ENCODE measurements around the gene GALNTL6.

Gene GALNTL6

DNA sequence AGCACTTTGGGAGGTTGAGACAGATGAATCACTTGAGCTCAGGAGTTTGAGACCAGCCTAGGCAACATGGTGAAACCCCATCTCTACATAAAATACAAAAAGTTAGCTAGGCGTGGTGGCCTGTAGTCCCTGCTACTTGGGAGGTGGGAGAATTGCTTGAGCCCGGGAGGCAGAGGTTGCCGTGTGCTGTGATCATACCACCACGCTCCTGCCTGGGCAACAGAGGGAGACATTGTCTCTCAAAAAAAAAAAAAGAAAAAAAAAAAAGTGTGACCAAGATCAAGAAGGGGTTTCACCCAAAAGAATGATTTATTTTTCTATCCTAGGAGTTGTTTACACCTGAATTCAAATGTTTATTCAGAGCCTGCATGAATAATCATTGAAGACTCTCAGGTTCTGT lies 783.0 kb downstream of the GALNTL6 start:
- no peak for DNase-seq

DNA sequence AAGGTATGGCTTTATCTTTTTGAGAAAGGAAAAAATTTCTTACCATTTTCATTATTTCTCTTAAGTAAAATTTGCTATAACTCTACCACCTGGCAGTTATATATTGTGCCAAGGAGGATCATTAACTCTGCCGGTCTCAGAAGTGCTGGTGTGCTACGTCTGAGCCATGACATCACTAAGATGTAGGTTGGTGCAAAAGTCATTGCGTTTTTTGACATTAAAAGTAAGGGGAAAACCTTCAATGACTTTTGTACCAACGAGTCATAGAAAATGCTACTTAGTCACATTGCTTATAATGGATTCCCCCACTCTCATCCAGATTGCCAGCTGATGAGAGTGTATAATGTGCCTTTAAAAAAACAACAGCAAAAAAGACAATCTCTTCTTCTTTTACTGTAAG lies 786.4 kb downstream of the GALNTL6 start:
- no peak for DNase-seq

DNA sequence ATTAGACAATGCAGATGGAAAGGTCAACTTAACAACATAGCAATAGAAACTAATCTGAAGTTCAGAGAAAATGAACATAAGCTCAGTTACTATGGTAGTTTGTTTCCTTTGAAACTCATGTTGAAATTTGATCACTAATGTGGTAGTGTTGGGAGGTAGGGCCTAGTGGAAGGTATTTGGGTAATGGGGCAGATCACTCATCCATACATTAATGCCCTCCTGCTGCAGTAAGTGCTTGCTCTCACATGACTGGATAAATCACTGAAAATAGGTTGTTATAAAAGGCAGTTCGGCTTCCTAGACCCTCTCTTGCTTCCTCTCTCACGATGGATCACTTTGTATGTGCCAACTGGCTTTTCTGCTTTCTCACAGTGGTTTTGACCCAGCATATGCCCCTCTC lies 788.0 kb downstream of the GALNTL6 start:
- no peak for DNase-seq

DNA sequence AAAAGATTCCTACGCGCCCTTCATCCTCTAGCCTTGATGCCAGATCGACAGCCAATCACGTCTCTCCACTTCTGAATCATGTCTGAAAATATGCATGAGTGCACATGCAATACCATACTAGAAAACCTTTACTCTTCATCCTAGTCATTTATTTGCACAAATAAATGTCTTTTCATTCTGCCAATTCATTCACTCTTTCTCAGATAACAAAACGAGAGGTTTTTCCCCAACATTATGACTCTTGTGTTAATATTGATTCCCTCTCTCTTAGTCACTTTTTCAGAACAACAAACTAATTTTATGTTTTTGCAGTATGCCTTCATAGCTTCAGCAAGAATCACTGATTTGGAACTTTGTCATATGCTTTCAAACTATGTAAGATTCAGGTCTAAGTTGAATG lies 806.0 kb downstream of the GALNTL6 start:
- no peak for DNase-seq

DNA sequence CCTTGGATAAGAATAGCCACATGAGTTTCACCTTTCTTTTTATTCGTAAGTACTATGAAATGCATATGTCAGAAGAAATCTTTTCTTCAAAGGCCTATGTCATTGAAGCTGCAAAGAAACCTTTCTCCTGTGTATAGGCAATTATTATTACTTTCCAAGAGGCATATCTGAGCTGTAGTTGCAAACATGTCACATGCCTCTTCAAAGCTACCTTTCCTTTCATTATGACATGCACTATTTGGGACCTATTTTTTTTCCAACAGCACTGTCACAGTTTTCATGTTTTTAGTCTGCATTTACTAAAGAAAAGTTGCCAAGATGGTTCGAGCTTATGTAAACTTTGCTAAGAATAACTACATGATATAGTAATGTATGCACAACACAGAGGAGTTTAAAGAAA lies 806.6 kb downstream of the GALNTL6 start:
- DNase-seq, result no peak

DNA sequence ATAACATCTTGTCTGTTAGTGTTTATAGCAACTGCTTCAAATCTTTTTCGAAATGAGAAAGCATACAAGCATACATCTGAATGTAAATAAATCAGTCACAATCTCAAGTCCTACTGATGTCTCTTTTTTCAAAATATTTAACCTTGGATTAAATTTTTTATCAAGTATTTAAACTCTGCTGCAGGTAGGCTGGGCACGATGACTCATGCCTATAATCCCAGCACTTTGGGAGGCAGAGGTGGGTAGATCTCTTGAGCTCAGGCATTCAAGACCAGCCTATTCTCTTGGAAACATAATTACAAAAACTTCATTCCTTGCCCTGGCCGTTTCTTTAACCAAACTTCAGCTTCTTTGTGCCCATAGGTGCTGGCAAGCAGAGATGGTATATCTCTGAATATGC lies 815.1 kb downstream of the GALNTL6 start:
- DNase-seq, result no peak

DNA sequence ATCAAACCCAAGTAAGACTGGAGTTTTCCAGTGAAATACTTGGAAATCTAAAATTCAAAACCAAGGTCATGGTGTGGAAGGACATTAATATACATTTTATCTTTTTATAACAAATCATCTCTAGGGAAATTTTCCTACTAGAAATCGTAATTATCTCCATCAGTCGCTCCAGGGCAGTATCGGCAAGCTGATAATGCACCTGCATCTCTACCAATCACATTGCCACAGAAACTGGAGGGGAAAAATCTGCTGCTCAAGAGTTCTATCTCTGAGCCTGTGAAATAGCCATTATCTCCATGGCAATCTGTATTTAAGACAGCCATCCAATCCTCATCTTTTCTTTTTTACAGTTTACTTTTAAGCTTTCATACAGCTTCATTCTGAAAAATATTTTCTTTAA lies 817.1 kb downstream of the GALNTL6 start:
- DNase-seq, result no peak

DNA sequence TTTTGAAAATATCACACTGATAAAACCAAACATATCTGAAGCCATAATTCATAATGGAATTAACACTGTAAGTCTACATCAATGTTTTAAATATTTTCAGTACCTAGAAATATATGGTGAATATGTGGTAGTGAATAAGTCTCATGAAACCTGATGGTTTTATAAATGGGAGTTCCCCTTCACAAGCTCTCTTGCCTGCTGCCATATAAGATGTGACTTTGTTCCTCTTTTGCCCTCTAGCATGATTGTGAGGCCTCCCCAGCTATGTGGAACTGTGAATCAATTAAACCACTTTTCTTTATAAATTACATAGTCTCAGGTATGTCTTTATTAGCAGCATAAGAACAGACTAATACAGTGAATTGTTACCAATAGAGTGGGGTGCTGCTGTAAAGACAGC lies 818.6 kb downstream of the GALNTL6 start:
- DNase-seq, result no peak

DNA sequence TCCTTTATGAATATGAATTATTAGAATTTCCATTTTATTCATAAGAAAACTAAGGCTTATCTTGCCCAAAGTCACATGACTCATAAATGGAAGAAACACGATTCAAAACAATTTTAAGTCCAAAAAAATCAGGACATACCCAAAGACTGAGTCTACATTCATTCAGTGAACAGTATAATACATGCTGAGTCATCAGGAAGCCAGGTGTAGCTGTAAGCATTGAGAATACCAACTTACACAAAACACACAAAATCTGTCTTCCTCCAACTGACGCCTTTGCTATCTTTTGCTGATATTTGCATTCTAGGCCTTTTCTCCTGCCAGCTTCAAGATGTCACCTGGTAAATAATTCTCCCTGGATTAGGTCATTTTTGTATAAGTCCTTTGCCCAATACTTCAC lies 835.3 kb downstream of the GALNTL6 start:
- DNase-seq, result peak; percentile 39

DNA sequence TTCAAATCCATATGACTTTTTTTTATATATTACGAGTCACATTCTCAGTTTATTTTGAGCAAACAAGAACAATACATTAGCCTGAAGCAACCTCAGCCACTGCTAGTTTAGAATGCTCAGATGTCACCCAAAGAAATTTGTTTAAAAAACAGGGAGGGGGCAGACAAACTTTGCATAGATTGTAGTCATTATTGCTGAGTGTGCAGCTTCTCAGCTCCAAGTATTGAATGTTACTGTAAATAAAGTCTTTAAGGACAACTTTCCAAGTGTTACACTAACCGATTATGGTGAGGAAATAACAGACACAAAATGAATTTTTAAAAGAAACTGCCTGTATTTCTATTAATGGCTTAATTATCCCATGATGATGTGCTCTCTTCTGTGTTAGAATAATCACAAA lies 835.9 kb downstream of the GALNTL6 start:
- no peak for DNase-seq

DNA sequence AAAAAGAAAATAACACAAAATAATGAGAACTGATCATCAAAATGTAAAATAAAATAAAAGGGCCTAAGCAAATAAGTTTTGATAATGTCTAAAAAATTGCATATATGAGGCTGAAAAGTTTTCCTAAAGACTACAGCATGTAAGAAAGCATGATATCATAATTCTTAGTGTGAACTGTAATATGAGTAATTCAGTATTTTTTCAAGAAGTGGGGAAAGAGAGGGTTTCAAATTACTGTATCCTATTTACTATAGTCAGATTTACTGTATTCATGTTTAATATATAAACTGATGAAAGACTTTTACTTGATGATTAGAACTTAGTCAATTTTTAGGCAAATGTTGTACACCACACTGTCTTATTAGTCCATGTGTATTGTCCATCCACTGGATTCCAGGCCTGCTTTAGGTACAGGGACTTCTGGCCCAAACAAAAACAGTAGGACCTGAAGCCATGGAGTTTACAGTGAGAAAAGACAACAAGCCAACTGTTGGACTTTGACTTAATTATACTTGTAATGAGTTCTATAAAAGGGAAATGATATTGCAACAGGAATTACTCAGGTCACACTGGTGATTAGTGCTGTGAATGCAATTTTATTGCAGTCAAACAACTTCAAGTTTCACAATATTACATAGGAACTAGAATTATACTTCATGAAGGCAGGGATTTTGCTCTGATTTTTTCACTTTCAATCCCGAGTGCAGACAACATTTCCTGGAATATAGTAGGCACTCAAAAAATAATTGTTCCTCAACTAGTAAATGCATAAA lies 837.7 kb downstream of the GALNTL6 start:
- DNase-seq, result peak; percentile 24

DNA sequence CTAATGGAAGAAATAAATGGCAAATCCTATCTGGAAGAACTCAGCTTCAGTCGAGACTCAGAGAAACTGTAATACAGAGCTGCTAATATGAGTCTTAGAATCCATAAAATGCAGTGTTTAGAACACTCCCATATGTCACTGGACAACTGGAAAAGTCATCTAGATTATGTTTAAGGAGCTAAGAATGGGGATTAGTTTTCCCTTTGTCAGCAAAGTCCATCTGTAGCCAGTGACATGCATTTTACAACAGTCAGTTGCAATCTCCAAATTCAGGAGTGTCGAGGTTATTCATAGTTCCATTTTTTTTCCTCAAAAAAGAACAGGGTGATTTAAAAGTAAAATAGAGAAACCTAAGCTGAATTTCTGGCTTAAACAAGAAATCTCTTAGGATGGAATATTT lies 838.8 kb downstream of the GALNTL6 start:
- no peak for DNase-seq

DNA sequence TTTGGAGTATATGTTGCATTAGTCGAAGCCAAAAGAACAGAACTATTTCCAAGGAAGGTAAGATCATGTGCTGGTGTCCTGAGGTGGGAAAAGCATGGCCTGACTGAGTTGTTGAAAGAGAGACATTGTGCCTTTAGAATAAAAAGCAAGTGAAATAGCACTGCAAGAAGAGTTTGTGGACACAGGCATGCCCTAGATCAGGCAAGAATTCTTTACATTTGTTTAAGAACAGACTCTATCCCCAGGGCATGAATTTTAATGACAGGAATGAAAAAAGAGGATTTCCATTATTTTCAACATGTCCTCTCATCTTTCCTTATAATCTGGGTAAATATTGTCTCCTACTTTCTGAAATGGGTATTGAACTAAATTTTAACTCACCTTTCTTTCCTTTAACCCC lies 839.2 kb downstream of the GALNTL6 start:
- DNase-seq, result no peak

DNA sequence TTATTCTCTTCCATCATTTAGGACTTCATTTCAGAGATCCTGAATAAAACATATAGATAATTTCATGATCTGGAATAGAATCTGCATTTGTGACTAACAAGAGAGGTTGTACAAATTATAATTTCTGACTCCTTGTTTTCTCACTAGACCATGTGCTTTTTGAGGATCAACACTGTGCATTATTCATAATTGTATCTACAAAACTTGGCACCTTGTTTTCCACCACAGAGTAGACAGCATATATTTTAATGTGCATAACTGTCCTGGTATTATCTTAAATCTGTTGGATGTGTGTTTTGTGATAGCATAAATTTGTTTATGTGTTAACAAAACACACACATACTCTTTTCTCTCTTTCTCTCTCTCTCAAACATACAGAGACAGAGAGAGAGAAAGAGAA lies 840.5 kb downstream of the GALNTL6 start:
- DNase-seq, result no peak

DNA sequence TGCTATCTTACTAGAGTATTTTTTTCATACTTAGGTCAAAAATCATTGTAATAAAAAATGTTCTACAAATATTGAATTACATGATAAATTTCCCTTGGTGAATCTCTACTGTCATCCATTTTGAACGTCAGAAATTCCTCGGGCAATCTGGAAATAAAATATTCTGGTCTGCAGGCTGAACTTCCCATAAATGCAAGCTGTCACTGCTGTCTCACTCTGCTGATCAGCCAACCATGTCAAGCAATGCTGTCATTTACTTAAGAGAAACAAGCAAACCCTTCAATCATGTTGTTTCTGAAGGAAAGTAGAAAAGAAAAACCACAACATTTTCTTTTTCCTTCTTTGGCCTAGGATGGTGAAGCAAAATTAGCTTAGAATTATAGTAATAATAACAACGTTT lies 841.3 kb downstream of the GALNTL6 start:
- DNase-seq, result no peak

DNA sequence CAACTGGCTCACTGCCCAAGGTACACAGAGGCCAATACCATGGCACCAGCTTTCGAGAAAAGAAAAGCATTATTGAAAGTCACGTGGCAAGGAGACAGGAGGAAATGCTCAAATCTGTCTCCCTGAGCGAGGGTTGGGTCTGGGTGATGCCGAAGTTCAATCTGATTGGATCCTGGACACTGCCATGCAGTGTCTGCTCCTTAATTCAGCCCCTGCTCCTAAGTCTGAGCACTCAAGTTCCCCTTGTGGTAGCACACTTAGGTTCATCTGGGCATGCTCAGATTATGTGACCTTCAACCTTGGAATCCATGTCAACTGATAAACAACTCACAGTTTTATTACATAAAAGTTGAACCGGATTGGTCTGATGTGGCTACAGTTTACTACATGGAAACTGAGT lies 842.9 kb downstream of the GALNTL6 start:
- peak; percentile 15 for DNase-seq

DNA sequence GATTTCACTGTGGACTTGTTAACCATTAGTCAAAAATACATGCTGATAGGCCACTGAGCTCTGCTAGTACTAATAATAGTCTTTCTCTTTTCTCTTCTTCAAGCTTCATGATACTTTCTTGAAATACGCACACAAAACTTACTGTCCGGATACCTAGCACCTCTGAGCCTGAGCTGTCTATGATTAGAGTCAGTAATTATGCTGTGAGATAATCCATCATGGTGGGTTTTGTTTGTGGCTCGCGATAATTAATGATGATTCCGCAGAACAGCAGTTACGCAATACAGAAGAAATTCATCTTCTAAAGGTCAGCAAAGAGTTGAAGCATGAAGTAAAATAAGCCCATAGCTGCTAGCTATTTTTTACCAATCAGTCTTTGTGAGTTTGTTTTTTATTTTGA lies 843.9 kb downstream of the GALNTL6 start:
- no peak for DNase-seq

DNA sequence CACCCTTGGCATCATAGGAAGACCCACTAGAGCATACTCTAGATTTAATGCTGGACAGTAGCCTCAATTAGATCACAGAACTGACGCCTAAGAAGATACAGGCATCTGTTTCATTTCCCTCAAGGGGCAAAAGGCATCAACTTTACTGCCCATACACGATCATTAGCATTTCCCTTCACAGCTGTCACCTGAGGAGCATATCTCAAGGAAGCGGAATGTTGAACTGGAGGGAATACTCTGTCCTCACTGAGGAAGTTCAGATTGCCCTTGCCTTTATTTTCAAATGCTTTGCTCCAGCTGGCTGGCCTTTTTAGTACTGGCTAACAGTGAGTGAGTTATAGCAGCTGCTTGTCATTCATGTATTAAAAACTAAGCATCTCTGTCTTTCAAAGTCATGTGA lies 847.0 kb downstream of the GALNTL6 start:
- no peak for DNase-seq

DNA sequence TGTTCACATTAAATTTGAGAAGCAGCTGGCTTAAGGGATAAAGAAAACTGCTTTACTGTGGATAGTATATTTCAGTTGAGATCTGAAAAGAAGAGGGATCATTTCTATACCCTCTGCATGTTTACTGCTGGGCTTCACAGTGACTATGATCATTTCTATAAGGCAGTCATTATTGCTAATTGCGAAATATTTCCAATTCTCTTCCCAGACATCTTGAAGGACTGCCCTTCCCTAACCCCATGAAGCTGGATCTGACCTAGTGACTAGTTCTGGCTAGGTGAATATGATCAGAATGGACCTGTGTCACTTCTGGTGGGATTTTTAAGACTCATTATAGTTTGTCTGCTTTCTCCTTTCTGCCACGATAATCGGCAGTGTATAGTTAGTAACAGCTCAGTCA lies 848.9 kb downstream of the GALNTL6 start:
- no peak for DNase-seq

DNA sequence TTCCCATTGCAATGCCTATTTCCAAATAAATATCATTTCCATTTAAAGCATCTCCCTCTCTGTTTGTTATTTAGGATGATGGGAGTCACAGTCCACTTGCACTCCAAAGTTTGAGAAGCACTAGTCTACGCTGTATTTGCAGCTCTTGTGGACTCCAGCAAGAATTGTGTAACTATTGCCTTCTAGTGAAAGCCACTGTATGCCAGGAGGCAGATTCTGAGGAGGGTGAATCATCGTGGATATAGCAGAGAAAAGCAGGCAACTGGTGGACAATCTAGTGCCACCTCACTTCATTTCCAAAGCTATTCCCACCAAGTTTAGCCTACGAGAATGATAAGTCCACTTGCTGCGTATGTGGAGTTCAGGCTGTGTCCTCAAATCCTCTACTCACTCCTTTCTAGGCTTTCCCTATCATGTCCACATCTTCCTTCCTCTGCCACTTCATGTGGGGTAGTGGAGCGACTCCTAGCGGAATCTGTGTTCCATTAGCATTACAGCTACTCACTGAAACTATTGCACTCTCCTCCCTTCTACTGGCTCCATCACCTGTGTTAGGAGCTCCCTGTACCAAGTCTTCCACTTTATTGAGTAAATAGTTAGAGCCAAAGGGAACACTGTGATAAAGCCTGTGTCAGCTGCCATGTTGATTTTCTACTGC lies 853.6 kb downstream of the GALNTL6 start:
- peak; percentile 25 for DNase-seq

DNA sequence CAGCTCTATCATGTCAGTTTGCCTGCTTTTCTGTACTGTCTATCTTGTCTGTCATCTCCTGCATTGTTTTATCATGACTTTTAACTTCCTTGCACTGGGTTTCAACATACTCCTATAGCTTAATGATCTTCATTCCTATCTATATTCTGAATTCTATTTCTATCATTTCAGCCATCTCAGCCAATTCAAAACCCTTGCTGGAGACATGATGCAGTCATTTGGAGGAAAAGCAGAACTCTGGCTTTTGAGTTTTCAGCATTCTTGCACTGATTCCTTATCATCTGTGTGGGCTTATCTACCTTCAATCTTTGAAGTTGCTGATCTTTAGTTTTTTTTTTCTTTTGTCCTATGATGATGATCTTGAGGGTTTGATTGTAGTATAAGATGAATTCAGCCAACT lies 861.6 kb downstream of the GALNTL6 start:
- no peak for DNase-seq

DNA sequence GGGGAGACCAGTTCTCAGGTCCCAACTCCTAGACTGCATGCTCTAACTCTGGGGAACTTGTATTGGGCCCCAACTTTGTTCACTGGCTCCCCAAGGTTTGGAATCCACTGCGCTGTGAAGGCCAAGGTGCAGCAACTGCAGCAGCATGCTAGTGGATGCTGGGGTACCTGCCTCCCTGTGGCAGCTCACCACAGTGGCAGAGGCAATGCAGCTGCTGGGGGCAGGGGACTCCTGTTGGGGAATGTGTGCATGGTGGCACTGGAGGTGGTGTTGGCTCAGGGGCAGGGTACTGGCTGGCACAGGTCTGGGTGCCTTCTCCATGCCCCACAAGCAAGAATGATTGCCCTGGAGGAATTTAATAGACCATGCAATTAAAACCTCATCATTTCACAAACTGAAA lies 862.0 kb downstream of the GALNTL6 start:
- no peak for DNase-seq

DNA sequence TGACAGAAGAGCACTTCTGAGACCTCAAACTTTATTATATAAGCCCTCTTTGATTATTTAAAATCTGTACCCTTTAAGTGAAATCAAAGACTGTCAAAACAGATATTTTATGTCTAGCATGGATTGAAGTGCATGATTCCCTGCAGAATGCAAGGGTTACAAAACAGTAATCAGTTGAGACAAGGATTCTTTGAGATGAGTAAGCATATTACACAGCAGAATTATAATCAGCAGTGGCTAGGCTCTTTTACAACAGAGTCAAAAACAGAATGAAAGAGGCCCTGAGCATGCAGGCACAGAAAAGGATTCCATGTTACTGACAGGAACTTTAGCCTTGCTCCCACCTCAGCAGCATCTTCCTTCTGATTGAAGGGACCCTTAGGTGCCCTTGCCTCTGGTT lies 867.5 kb downstream of the GALNTL6 start:
- DNase-seq, result no peak

DNA sequence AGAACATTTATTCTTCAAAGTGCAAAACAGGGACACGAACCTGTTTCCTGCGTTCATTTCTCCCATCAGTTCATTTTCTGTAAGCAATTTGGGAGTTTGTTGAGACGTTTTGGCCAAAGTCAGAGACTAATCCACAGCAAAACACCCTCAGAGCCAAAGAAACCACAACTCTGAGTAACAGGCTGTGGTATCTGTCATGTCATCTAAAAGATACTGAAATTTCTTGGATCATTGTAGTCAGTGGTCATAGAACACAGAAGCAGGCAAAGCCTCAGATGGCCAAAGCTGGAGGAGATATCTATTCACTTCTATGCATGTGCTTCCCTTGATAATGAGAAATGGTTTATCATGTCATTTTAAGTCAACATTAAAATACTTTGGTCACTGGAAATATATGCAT lies 869.8 kb downstream of the GALNTL6 start:
- DNase-seq, result peak; percentile 30

DNA sequence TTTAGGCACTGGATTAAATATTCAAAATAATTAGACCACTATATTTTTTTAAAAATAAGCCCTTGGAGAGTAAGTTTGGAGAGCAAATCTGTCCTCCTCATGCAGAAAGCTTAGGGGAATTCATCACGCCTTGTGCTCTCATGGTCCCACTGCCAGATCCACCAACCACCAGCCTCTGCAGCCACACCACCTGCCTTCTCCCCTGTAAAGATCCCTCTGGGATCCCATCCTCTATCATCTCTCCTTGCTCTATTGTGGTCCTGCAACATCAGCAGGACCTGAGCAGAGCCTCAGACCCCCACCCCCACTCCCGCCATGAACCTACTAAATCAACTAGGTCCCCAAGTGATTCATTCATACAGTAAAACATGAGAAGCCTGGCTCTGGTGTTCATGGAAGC lies 872.8 kb downstream of the GALNTL6 start:
- DNase-seq, result no peak

Data from HCEC 1CT (cell line).